SJCRH30 (cell line): Measurements from ENCODE around the gene TAS2R31. TPM values are rescaled to one million over a fixed set of nuclear protein-coding genes. Genes with fewer than 3 reads are reported as not detected.
"Not testable (repeated sequence)": the region's sequence is repeated elsewhere in the genome, so short reads cannot be mapped to it uniquely, and the experiment has no call there.

Experiments
- DNase-seq, 2 experiments: peaks; one replicate each; pipeline ENCODE4 v3.0.0-alpha.2; 2015 to 2020
- H3K27ac ChIP-seq: fragments of 250-450 bp; sonication (Bioruptor Pico); 2 replicates; pipeline ENCODE4 v1.5.1; 2020; ENCODE audit warnings: mild to moderate bottlenecking, moderate library complexity
- H3K27me3 ChIP-seq: fragments of 250-450 bp; sonication (Bioruptor Pico); 2 replicates; pipeline ENCODE4 v1.5.1; 2020; ENCODE audit warnings: mild to moderate bottlenecking, moderate library complexity
- H3K36me3 ChIP-seq: fragments of 250-450 bp; sonication (Bioruptor Pico); 2 replicates; pipeline ENCODE4 v1.5.1; 2020; ENCODE audit warnings: mild to moderate bottlenecking, moderate library complexity
- H3K4me1 ChIP-seq: fragments of 250-450 bp; sonication (Bioruptor Pico); 2 replicates; pipeline ENCODE4 v1.5.1; 2020; ENCODE audit warnings: mild to moderate bottlenecking, moderate library complexity
- H3K4me3 ChIP-seq: fragments of 250-450 bp; sonication (Bioruptor Pico); 2 replicates; pipeline ENCODE4 v1.5.1; 2020; ENCODE audit warnings: mild to moderate bottlenecking, moderate library complexity
- H3K9me3 ChIP-seq: fragments of 250-450 bp; sonication (Bioruptor Pico); replicated peaks from 2 replicates; pipeline ENCODE4 v1.5.1; 2020; ENCODE audit warnings: mild to moderate bottlenecking, moderate library complexity
- total RNA-seq: library from RNA; depleted of rRNA; stranded (reverse); fragments of >200 nt; shearing (Covaris generic); gene quantifications from 2 replicates; pipeline ENCODE4 v1.2.3, GENCODE V29; 2014

The TAS2R31 gene
- total RNA-seq, 1 experiment from 2014 or later, result 2.7 TPM

DNA sequence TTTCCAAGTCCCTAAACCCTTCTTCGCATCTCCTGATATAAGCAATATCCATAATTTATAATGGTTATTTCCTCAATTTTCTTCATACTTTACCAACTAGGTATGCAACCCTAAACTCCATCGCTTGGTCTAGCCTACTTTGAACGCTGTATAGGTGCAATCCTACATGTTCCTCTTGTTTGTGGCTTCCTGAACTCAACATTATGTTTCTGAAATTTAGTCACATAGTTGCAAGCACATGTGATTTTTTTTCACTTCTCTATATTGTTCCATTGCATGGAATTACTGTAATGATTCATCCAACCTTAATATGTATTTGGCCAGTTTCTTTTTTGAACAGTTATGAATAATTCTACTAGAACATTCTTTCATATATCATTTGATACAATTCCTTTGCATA, 2.8 kb upstream of the TAS2R31 start:
- not testable (repeated sequence) for DNase-seq, H3K4me3 ChIP-seq

DNA sequence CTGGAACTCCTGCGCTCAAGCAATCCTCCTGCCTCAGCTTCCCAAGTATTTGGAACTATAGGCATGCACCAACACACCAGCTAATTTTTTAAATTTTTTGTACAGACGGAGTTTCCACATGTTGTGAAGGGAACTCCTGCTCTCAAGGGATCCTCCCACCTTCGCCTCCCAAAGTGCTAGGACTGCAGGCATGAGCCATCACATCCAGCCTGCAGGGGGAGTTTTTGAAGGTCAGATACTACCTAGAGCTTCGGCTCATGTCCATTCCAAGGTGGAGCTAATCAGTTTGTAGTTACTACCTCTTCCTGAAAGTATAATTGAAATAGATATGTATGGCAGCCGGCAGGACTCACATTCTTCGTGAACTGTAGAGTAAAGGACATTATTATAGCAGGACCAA, 5.1 kb downstream of the TAS2R31 start:
- H3K36me3 ChIP-seq, result 0 out of 2 replicates have a peak, but pooled peaks cover 3% of the 10 kb centered on the region
- H3K27ac ChIP-seq, result no peak overlapping the region
- no peak for DNase-seq
- H3K4me3 ChIP-seq, result no peak overlapping the region
- no peaks in the 10 kb centered on the region for H3K4me1 ChIP-seq
- no peaks in the 10 kb centered on the region for H3K27me3 ChIP-seq
- no peaks in the 10 kb centered on the region for H3K9me3 ChIP-seq

More for the DNA sequence above, 2.8 kb upstream of the TAS2R31 start:
- not testable (repeated sequence) for H3K27me3 ChIP-seq, H3K4me1 ChIP-seq, H3K9me3 ChIP-seq, H3K36me3 ChIP-seq, H3K27ac ChIP-seq

DNA sequence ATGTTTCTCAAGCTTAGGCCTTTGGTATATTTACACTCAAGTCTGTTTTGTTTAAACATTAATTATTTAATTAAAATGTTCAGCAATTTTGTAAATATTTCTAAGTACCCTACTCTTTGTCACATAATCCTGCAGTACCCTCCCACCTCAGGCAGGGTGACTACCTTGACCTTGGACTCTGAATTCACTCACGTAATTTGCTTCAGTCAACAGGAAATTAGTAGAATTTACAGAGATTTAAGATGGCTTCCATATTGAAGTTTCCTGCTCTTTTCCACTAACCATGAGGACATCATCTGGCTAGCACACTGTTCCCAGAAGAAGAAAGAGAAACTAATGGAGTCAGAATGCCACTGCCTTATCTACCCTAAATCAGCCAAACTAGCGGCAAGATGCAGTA, 7.8 kb downstream of the TAS2R31 start:
- no peak for DNase-seq
- H3K27me3 ChIP-seq, result no peaks in the 10 kb centered on the region
- H3K36me3 ChIP-seq, result no peaks in the 10 kb centered on the region
- no peaks in the 10 kb centered on the region for H3K9me3 ChIP-seq
- H3K4me1 ChIP-seq, result no peaks in the 10 kb centered on the region
- no peak overlapping the region for H3K4me3 ChIP-seq
- H3K27ac ChIP-seq, result no peak overlapping the region

DNA sequence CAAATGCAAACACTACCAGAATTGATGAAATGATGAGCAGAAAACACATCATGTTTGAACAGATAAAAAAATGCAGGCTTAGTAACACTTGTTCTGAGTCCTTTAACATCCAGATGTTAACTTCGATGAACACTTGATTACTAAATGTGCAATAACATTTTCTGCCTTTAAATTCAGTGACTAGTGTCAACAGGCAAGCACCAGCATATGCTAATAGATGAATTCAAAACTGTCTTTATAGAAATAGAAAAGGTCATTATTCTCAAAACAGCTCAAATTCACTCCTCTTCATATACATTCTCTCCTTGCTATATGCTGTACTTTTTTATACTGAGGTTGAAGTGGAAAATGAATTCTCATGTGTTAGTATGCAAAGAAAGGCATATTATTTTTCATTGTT, 8.7 kb downstream of the TAS2R31 start, which contains the start of gene TAS2R19:
TAS2R19 (minus strand) TSS at position 101 of the 400 bp plus-strand sequence; CDS start at position 52, 49 bp downstream.
- Histone ChIP-seq H3K9me3 (no peaks in the 10 kb centered on the region), H3K36me3 (no peaks in the 10 kb centered on the region), H3K27me3 (no peaks in the 10 kb centered on the region), H3K27ac (no peak within 1 kb of the TSS), H3K4me3 (no peak within 1 kb of the TSS), H3K4me1 (no peaks in the 10 kb centered on the region)
- DNase-seq, result no peak

DNA sequence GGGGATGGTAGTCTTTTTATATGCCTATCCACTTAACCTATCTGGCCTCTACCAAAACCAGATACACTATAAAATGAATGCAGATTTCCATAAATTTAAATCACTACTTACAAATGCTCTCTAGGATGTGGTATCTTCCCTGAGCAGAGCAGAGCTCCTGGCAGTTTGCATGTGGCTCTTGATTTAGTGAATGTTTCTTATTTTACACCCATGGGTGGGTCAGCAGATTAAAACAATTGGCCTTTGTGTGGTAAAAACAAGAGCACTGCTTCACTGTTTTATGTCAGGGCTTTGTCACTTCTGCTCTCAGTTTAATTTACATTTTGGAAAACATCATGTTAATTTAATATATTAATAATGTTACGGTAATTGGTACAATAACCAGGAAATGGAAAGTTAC, 14.3 kb downstream of the TAS2R31 start:
- Histone ChIP-seq H3K36me3 (0 out of 2 replicates have a peak, but pooled peaks cover 4% of the 10 kb centered on the region), H3K27ac (no peak overlapping the region), H3K27me3 (no peaks in the 10 kb centered on the region), H3K4me3 (no peak overlapping the region), H3K9me3 (no peaks in the 10 kb centered on the region), H3K4me1 (no peaks in the 10 kb centered on the region)
- DNase-seq, result no peak

DNA sequence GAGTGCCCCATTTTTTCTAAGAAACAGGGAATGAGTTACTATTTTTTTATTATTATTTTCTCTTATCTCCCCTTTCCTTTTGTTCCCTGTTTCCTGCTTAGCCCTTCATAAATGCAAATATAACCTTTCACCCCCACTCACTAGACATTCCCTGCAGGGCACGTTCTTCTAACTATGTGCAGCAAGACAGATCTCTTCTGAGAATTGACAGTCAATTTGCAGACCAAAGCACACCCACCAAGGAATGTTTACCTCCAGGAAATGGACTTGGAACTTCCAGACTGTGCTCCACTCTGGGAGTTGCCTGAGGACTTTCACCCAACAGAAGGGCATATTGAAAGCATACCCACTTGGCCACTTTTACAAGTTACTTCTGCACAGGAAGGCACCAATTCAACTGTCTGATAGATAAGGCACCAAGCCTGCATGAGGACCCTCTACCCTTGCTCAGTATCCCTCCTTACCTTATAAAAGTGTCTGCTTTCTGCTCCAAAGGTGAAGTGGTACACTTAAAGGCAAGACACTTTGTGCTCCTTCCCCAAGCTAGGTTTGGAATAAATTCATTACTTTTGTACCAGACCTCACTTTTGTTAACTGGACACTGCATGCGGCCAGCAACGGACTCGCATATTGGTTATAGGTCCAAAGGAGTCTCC, 15.3 kb downstream of the TAS2R31 start:
- no peak overlapping the region for H3K4me3 ChIP-seq
- 0 out of 2 replicates have a peak, but pooled peaks cover 4% of the 10 kb centered on the region for H3K36me3 ChIP-seq

DNA sequence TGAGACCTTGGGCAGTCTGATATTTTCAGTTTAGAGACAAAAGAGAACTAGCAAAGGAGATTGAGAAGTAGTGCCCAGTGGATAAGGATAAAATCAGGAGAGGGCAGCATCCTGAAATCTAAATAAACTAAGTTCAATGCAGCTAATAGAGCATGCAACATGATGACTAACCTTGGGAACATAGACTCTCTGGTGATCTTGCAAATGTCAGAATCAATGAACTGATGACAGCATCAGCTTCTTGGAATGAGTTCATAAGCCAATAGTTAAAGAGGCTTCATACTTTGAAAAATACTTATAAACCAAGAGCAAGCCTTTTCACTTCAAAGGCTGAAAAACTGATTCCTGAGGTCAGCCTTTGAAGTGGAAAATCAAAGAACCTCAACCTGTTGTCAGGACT, 17.0 kb downstream of the TAS2R31 start:
- H3K4me3 ChIP-seq, result no peak overlapping the region
- no peak for DNase-seq
- no peaks in the 10 kb centered on the region for H3K9me3 ChIP-seq
- H3K36me3 ChIP-seq, result peaks cover 4% of the 10 kb centered on the region; the same call in 1 of the 2 replicates
- H3K27ac ChIP-seq, result no peak overlapping the region
- no peaks in the 10 kb centered on the region for H3K4me1 ChIP-seq
- no peaks in the 10 kb centered on the region for H3K27me3 ChIP-seq

More for the DNA sequence above, 15.3 kb downstream of the TAS2R31 start:
- no peak overlapping the region for H3K27ac ChIP-seq
- H3K9me3 ChIP-seq, result no peaks in the 10 kb centered on the region
- no peaks in the 10 kb centered on the region for H3K4me1 ChIP-seq
- DNase-seq, result no peak
- H3K27me3 ChIP-seq, result no peaks in the 10 kb centered on the region

DNA sequence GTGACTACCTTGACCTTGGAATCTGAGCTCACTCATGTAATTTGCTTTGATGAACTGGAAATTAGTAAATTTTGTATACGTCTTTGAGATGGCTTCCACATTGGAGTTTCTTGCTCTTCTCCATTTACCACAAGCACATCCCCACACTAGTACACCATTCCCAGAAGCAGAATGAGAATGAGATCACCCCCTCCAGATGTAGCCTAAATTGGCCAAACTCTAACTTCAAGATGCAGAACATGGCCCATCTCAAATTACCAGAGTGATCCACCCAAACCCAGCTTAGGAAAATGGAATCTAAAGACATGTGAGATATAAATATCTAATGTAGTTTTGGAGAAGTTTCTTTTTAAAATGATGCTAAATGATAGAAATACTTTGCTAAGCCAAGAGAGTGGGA, 23.6 kb downstream of the TAS2R31 start:
- H3K27ac ChIP-seq, result no peak overlapping the region
- no peak overlapping the region for H3K4me3 ChIP-seq
- H3K27me3 ChIP-seq, result no peaks in the 10 kb centered on the region

DNA sequence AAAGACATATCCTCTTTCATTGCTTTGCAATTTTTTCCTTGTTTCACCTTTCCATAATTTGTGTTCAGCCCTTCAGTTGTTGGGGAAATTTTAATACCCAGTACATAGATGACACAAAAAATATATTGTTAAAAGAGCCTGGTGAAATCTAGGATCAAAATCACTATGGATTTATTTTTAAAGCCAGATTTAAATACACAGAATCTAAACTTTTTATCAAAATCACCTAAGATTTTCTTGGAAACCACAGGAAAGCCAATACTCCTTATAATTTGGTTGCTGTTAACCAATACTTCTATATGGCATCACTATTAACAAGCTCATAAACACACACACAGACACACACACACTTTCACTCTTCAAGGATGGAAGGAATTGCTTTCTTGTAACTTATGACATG, 33.0 kb downstream of the TAS2R31 start, which contains the start of gene TAS2R20:
TAS2R20 (minus strand) TSS at position 101 of the 400 bp plus-strand sequence. CDS start 429 bp downstream, outside the sequence.
- Histone ChIP-seq H3K36me3 (peaks cover 4% of the 10 kb centered on the region; the same call in 1 of the 2 replicates), H3K27ac (no peak within 1 kb of the TSS), H3K9me3 (no peaks in the 10 kb centered on the region), H3K4me1 (no peaks in the 10 kb centered on the region), H3K4me3 (no peak within 1 kb of the TSS), H3K27me3 (no peaks in the 10 kb centered on the region)
- DNase-seq, result no peak

More for the DNA sequence above, 23.6 kb downstream of the TAS2R31 start:
- no peaks in the 10 kb centered on the region for H3K4me1 ChIP-seq
- H3K9me3 ChIP-seq, result no peaks in the 10 kb centered on the region
- H3K36me3 ChIP-seq, result no peaks in the 10 kb centered on the region; the same call in 1 of the 2 replicates
- DNase-seq, result no peak

DNA sequence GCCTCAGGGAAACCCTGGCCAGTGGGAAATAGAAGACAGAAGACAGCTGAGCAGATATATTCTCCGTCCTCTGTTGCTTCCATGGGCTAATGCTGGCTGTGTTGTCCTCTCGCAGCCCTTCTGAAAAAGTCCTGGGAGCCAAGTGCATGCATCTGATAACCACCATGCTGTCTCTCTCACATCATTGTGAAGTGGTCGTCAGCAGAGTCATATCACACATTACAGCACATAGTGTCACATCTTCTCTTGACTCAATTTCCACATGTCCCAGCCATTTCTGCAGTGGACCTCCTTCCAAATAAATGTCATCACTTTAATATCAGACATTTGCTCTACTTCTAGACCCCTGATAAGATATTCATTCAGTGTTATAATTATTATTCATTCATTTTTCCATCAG, 36.9 kb downstream of the TAS2R31 start:
- no peak for DNase-seq
- H3K4me3 ChIP-seq, result no peak overlapping the region
- peaks cover 10% of the 10 kb centered on the region; the same call in 1 of the 2 replicates for H3K36me3 ChIP-seq
- no peaks in the 10 kb centered on the region for H3K27me3 ChIP-seq
- no peaks in the 10 kb centered on the region for H3K4me1 ChIP-seq
- no peaks in the 10 kb centered on the region for H3K9me3 ChIP-seq
- H3K27ac ChIP-seq, result no peak overlapping the region

DNA sequence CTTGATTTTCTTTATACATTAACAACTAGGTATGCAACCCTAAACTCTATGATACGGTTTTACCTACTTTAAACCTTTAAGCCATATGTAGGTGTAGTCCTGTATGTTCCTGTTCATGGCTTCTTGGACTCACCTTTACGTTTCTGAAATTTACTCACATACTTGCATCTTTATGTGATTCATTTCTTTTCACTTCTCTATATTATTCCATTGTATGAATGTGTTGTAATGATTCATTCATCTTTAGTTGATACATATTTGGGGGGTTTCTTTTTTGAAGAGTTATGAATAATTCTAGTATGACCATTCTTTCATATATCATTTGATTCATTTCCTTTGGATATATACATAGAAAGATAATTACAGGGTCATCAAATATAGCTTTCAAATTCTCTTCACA, 42.1 kb downstream of the TAS2R31 start:
- Histone ChIP-seq H3K4me3 (no peak overlapping the region), H3K4me1 (no peaks in the 10 kb centered on the region), H3K27me3 (no peaks in the 10 kb centered on the region), H3K36me3 (0 out of 2 replicates have a peak, but pooled peaks cover 6% of the 10 kb centered on the region), H3K9me3 (no peaks in the 10 kb centered on the region), H3K27ac (no peak overlapping the region)
- DNase-seq, result no peak

DNA sequence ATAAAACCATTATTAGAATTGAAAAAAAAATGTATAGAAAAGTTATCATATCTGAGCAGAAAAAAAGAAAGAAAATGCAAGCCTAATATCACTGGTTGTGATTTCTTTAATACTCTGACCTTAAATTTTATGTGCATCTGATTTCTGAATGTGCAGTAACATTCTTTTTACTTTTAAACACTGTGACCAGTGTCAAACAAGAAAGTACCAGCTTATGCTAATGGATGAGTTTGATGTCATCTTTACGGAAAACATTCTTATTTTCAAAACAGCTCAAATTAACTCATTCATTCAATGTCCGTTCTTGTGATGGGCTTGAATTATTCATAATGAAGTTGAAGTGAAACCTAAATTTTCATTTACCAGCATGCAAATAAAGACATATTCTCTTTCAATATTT, 44.4 kb downstream of the TAS2R31 start, which contains the start of gene TAS2R50:
TAS2R50 (minus strand) TSS at position 101 of the 400 bp plus-strand sequence; CDS start at position 49, 52 bp downstream.
- Histone ChIP-seq H3K27me3 (no peaks in the 10 kb centered on the region), H3K4me1 (peaks cover 5% of the 10 kb centered on the region; the same call in 1 of the 2 replicates), H3K4me3 (no peak within 1 kb of the TSS), H3K9me3 (no peaks in the 10 kb centered on the region), H3K36me3 (0 out of 2 replicates have a peak, but pooled peaks cover 6% of the 10 kb centered on the region), H3K27ac (no peak within 1 kb of the TSS)
- no peak for DNase-seq

DNA sequence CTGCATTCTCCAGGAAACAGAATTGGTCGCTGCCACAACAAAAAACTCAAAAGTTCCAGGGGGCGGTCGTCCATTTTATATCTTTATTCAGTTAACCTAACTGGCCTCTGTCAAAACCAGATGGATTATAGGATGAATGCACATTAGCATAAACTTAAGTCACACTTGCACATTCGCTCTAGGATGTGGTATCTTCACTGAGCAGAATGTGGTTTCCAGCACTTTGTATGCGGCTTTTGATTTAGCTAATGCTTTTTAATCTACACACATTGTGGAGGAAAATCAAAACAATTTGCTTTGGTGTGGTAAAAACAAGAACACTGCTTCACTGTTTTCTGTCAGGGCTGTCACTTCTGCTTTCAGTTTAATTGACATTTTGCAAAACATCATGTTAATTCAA, 49.0 kb downstream of the TAS2R31 start:
- Histone ChIP-seq H3K27ac (no peak overlapping the region), H3K9me3 (no peaks in the 10 kb centered on the region), H3K36me3 (no peaks in the 10 kb centered on the region), H3K27me3 (no peaks in the 10 kb centered on the region), H3K4me3 (no peak overlapping the region), H3K4me1 (peaks cover 5% of the 10 kb centered on the region; the same call in 1 of the 2 replicates)
- DNase-seq, result peak in 1 of 2 experiments; percentile 11
